H1 (cell line): Measurements from ENCODE around the gene SYTL2. TPM values are rescaled to one million over a fixed set of nuclear protein-coding genes. Genes with fewer than 3 reads are reported as not detected.

Experiments used
- CTCF ChIA-PET: fragments of 300-600 bp; sonication (Branson Sonifier 250); formaldehyde crosslinking; loops from one replicate; lab custom pipeline; 2021; ENCODE audit not compliant: partially characterized antibody; lab: Charles Lee
- POLR2A ChIA-PET: fragments of 300-600 bp; sonication (Branson Sonifier 250); formaldehyde crosslinking; loops from one replicate; lab custom pipeline; 2021; ENCODE audit warnings: inconsistent platforms; ENCODE audit not compliant: partially characterized antibody; lab: Charles Lee
- DNase-seq, 2 experiments: peaks; one replicate each; pipeline versions ENCODE4 v3.0.0 to v3.0.0-alpha.2; 2010 to 2022; ENCODE audit warnings: low spot score in 2 of 2, low read depth in 1 of 2, mixed read lengths in 1 of 2
- FAIRE-seq: peaks from 2 replicates; lab custom pipeline; 2011; peaks lifted over from hg19 to GRCh38; lab: Jason Lieb, UNC
- H2AFZ ChIP-seq: 2 replicates; pipeline ENCODE4 v1.8.1; 2012; ENCODE audit warnings: low read length, inconsistent platforms
- H2AK5ac ChIP-seq: 2 replicates; pipeline ENCODE4 v1.6.1; 2013; ENCODE audit warnings: low read depth, low read length
- H2BK120ac ChIP-seq: replicated peaks from 2 replicates; pipeline ENCODE3; 2013; ENCODE audit warnings: low read depth, low read length, inconsistent platforms
- H2BK12ac ChIP-seq: 2 replicates; pipeline ENCODE4 v1.6.1; 2013; ENCODE audit warnings: low read depth, low read length
- H2BK15ac ChIP-seq: 2 replicates; pipeline ENCODE4 v1.6.1; 2013; ENCODE audit warnings: low read length
- H2BK20ac ChIP-seq: 2 replicates; pipeline ENCODE4 v1.6.1; 2013; ENCODE audit warnings: low read length
- H2BK5ac ChIP-seq: 2 replicates; pipeline ENCODE4 v1.6.1; 2013; ENCODE audit warnings: low read depth, low read length
- H3K14ac ChIP-seq: 2 replicates; pipeline ENCODE4 v1.6.1; 2013; ENCODE audit warnings: inconsistent platforms; ENCODE audit not compliant: insufficient read length
- H3K18ac ChIP-seq: 2 replicates; pipeline ENCODE4 v1.6.1; 2013; ENCODE audit warnings: low read length; ENCODE audit errors: extremely low read depth
- H3K23ac ChIP-seq: 2 replicates; pipeline ENCODE4 v1.6.1; 2013; ENCODE audit warnings: inconsistent platforms; ENCODE audit not compliant: insufficient read length
- H3K23me2 ChIP-seq: 2 replicates; pipeline ENCODE4 v1.6.1; 2013; ENCODE audit warnings: low read depth, low read length
- H3K27ac ChIP-seq: 2 replicates; pipeline ENCODE4 v1.6.1; 2011; ENCODE audit warnings: low read depth, low read length, inconsistent platforms
- H3K27me3 ChIP-seq, 4 experiments: replicated peaks in 1 of 4; 1 replicate in 1 of 4; 2 replicates in 3 of 4; pipeline versions ENCODE4 v1.6.1 to v1.8.1; 2011 to 2013; ENCODE audit warnings: low read length in 3 of 4, mild to moderate bottlenecking in 3 of 4, inconsistent platforms in 2 of 4, mixed read lengths in 2 of 4, moderate library complexity in 1 of 4; ENCODE audit not compliant: control insufficient read depth in 3 of 4, insufficient read depth in 3 of 4; ENCODE audit errors: extremely low read depth in 1 of 4
- H3K36me3 ChIP-seq, 4 experiments: 2 replicates each; pipeline versions ENCODE4 v1.6.1 to v1.8.1; 2011 to 2013; ENCODE audit warnings: mild to moderate bottlenecking in 4 of 4, low read length in 3 of 4, moderate library complexity in 2 of 4, control low read depth in 1 of 4, inconsistent platforms in 1 of 4; ENCODE audit not compliant: insufficient read depth in 4 of 4, control insufficient read depth in 2 of 4
- H3K4ac ChIP-seq: replicated peaks from 2 replicates; pipeline ENCODE3; 2013; ENCODE audit warnings: low read length, low read depth, mixed read lengths, inconsistent platforms; ENCODE audit not compliant: insufficient read length
- H3K4me1 ChIP-seq, 4 experiments: replicated peaks in 1 of 4; 1 replicate in 1 of 4; 2 replicates in 3 of 4; pipeline versions ENCODE4 v1.6.1 to v1.8.1; 2011 to 2013; ENCODE audit warnings: low read length in 3 of 4, inconsistent platforms in 2 of 4, mixed read lengths in 1 of 4; ENCODE audit not compliant: insufficient read depth in 4 of 4, control insufficient read depth in 3 of 4
- H3K4me2 ChIP-seq, 2 experiments: 2 replicates each; pipeline versions ENCODE4 v1.6.1 to v1.8.1; 2011 to 2013; ENCODE audit warnings: low read depth in 2 of 2, low read length in 2 of 2, control low read depth in 1 of 2, inconsistent platforms in 1 of 2, mild to moderate bottlenecking in 1 of 2; ENCODE audit not compliant: insufficient read depth in 1 of 2
- H3K4me3 ChIP-seq, 4 experiments: fragments of 200-600, 300-600 bp in 1 of 4; sonication (generic), shearing (Covaris generic), sonication (Bioruptor Twin) in 1 of 4; 2 replicates each; pipeline versions ENCODE4 v1.5.1 to v1.8.1; 2011 to 2016; ENCODE audit warnings: low read length in 4 of 4, low read depth in 3 of 4, control low read depth in 2 of 4, inconsistent platforms in 2 of 4, mild to moderate bottlenecking in 2 of 4, mixed read lengths in 1 of 4, moderate library complexity in 1 of 4; ENCODE audit not compliant: insufficient read depth in 2 of 4; ENCODE audit errors: extremely low read depth in 1 of 4
- H3K56ac ChIP-seq: replicated peaks from 2 replicates; pipeline ENCODE3; 2013; ENCODE audit warnings: low read depth, mild to moderate bottlenecking, mixed read lengths, low read length, inconsistent platforms; ENCODE audit not compliant: insufficient read length
- H3K79me1 ChIP-seq: 2 replicates; pipeline ENCODE4 v1.6.1; 2013; ENCODE audit warnings: low read depth, low read length, control low read depth
- H3K79me2 ChIP-seq, 2 experiments: 2 replicates each; pipeline versions ENCODE4 v1.6.1 to v1.8.1; 2012 to 2013; ENCODE audit warnings: low read length in 2 of 2, mild to moderate bottlenecking in 2 of 2, inconsistent platforms in 1 of 2; ENCODE audit not compliant: insufficient read depth in 2 of 2, control insufficient read depth in 1 of 2
- H3K9ac ChIP-seq, 4 experiments: replicated peaks in 1 of 4; 1 replicate in 1 of 4; 2 replicates in 3 of 4; pipeline versions ENCODE4 v1.6.1 to v1.8.1; 2011 to 2013; ENCODE audit warnings: low read depth in 3 of 4, low read length in 3 of 4, control low read depth in 2 of 4, mild to moderate bottlenecking in 2 of 4, moderate library complexity in 2 of 4, inconsistent platforms in 1 of 4; ENCODE audit errors: extremely low read depth in 1 of 4
- H3K9me3 ChIP-seq, 2 experiments: 2 replicates each; pipeline versions ENCODE4 v1.6.1 to v1.8.1; 2012 to 2013; ENCODE audit warnings: mild to moderate bottlenecking in 2 of 2, moderate library complexity in 2 of 2, control low read depth in 1 of 2, inconsistent platforms in 1 of 2, low read depth in 1 of 2, low read length in 1 of 2, mixed read lengths in 1 of 2; ENCODE audit not compliant: insufficient read depth in 2 of 2
- H4K20me1 ChIP-seq, 2 experiments: replicated peaks in 1 of 2; 2 replicates each; pipeline versions ENCODE3 to v1.8.1; 2011 to 2013; ENCODE audit warnings: inconsistent platforms in 2 of 2, low read length in 2 of 2, mild to moderate bottlenecking in 1 of 2; ENCODE audit not compliant: insufficient read depth in 2 of 2, control insufficient read depth in 1 of 2
- H4K5ac ChIP-seq: 2 replicates; pipeline ENCODE4 v1.6.1; 2013; ENCODE audit warnings: low read length, low read depth, mixed read lengths, inconsistent platforms; ENCODE audit not compliant: insufficient read length
- H4K8ac ChIP-seq: 2 replicates; pipeline ENCODE4 v1.8.0; 2013; ENCODE audit warnings: mild to moderate bottlenecking, moderate library complexity, low read length, inconsistent platforms; ENCODE audit not compliant: insufficient read depth; ENCODE audit errors: extremely low read depth
- H4K91ac ChIP-seq: replicated peaks from 2 replicates; pipeline ENCODE3; 2013; ENCODE audit warnings: low read length, mixed read lengths, inconsistent platforms; ENCODE audit not compliant: insufficient read length
- ASH2L ChIP-seq: fragments of 200-600, 300-600 bp; sonication (generic); IDR thresholded peaks from one replicate; pipeline ENCODE4 v1.7.1; 2017; ENCODE audit warnings: low read length
- CTBP2 ChIP-seq: IDR thresholded peaks from 2 replicates; pipeline ENCODE4 v1.7.0; 2011; ENCODE audit warnings: borderline replicate concordance, mild to moderate bottlenecking, moderate library complexity, mixed read lengths, low read length; ENCODE audit not compliant: insufficient read depth, insufficient read length
- FOSL1 ChIP-seq: IDR thresholded peaks from 2 replicates; pipeline ENCODE4 v1.6.1; 2011; ENCODE audit warnings: mild to moderate bottlenecking, low read depth, low read length, moderate library complexity; ENCODE audit not compliant: insufficient read depth
- HDAC6 ChIP-seq: IDR thresholded peaks from one replicate; pipeline ENCODE4 v1.7.1; 2012; ENCODE audit warnings: low read depth, mild to moderate bottlenecking, inconsistent platforms, low read length, moderate library complexity
- KDM1A ChIP-seq: fragments of 200-600, 300-600 bp; sonication (generic); IDR thresholded peaks from 2 replicates; pipeline ENCODE4 v1.7.1; 2016; ENCODE audit warnings: mild to moderate bottlenecking, low read length, borderline replicate concordance
- NRF1 ChIP-seq: IDR thresholded peaks from 2 replicates; pipeline ENCODE4 v1.6.1; 2011; ENCODE audit warnings: mild to moderate bottlenecking, low read depth, low read length, improper control_type of control experiment
- POLR2AphosphoS5 ChIP-seq: IDR thresholded peaks from 2 replicates; pipeline ENCODE4 v1.6.1; 2011; ENCODE audit warnings: low read depth, low read length
- RAD21 ChIP-seq, 2 experiments: IDR thresholded peaks in 1 of 2; conservative IDR thresholded peaks in 1 of 2; 2 replicates each; pipeline ENCODE4 v1.6.1; 2011; ENCODE audit warnings: low read depth in 2 of 2, low read length in 2 of 2, improper control_type of control experiment in 1 of 2, inconsistent platforms in 1 of 2, mild to moderate bottlenecking in 1 of 2, moderate library complexity in 1 of 2
- RFX5 ChIP-seq: IDR thresholded peaks from 2 replicates; pipeline ENCODE4 v1.6.1; 2011; ENCODE audit warnings: low read depth, low read length, improper control_type of control experiment, borderline replicate concordance
- WGBS, 2 experiments: shearing (Covaris generic) in 1 of 2; methylation state at CpG; one replicate each; pipeline versions ENCODE4 v1.1.6 to v1.1.7; 2013 to 2015; ENCODE audit warnings: low lambda C conversion rate in 2 of 2, mixed read lengths in 2 of 2, inconsistent platforms in 1 of 2, low coverage in 1 of 2, missing lambda C conversion rate in 1 of 2; ENCODE audit not compliant: insufficient replicate concordance in 2 of 2, insufficient coverage in 1 of 2, insufficient read length in 1 of 2; ENCODE audit errors: extremely low coverage in 1 of 2, missing lambda C conversion rate in 1 of 2; 5-methylcytosine and 5-hydroxymethylcytosine counted together
- polyA plus RNA-seq, 7 experiments: library from polyadenylated mRNA; depleted of rRNA in 3 of 7; stranded (reverse) in 5 of 7; unstranded in 2 of 7; fragments of >200 nt in 5 of 7; fragments of 200-250 nt in 2 of 7; gene quantifications; 1 replicate in 5 of 7; 2 replicates in 1 of 7; 4 replicates in 1 of 7; pipeline versions ENCODE4 v1.2.1 to v1.2.3, GENCODE V29; 2011 to 2013; ENCODE audit warnings: missing spikeins in 2 of 7, mixed read lengths in 2 of 7
- total RNA-seq: library from RNA; stranded (reverse); fragmentation: NEBNext Ultra II Directional; extraction: Animal tissue kit (Norgen Biotek cat#: 25700); gene quantifications from 2 replicates; pipeline ENCODE4 v1.2.1, GENCODE V29; 2021
- TF ChIP-seq, protein P1 (sequence below), 3 experiments: IDR thresholded peaks; 1 replicate in 2 of 3; 2 replicates in 1 of 3; pipeline versions ENCODE4 v1.5.1 to v1.6.1; 2011; ENCODE audit warnings: low read length in 3 of 3, mild to moderate bottlenecking in 3 of 3, inconsistent platforms in 2 of 3, low read depth in 1 of 3, moderate library complexity in 1 of 3; ENCODE audit not compliant: insufficient read depth in 1 of 3; ENCODE audit errors: control extremely low read depth in 1 of 3

The SYTL2 gene
- total and polyA plus RNA-seq, 2 of the 8 experiments (the other 6 are each of a cell fraction or from before 2014, with no cell fraction given), result 1.3 to 9.1 TPM

DNA sequence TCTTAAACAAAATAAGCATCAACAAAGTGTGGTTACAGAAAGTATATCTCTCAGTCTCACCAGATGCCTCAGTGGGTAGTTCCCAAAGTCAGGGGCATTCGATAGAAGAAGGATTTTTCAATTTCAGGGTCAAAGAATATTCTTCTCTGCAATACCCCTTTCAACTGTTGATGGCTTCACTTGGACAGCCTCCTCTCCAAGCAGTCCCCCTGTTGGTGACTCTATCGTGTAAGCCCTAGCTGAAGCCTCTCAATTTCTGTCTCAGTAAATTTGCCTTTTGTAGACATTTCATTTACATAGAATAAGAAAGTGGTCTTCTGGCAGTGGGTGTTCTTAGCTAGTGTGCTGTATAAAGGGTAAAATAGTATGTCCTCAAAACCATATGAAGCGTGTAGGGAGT lies 33.0 kb upstream of the SYTL2 start:
- Histone ChIP-seq H2AK5ac (no peak overlapping the region), H3K27me3 (peaks cover 0 to 1% (median 0%) of the 10 kb centered on the region in 4 experiments; a peak in 1 of 7 replicates), H3K4me3 (no peak overlapping the region), H3K9me3 (peaks cover 3 to 4% of the 10 kb centered on the region in 2 experiments; a peak in 1 of 4 replicates), H2BK20ac (no peak overlapping the region), H3K23ac (no peak overlapping the region), H4K5ac (no peak overlapping the region), H3K9ac (no peak overlapping the region), H3K4ac (no peak overlapping the region), H3K18ac (no peak overlapping the region), H3K4me2 (no peak overlapping the region), H2BK15ac (no peak overlapping the region), H3K56ac (no peak overlapping the region), H3K4me1 (no peaks in the 10 kb centered on the region), H2BK5ac (no peak overlapping the region), H3K27ac (no peak overlapping the region), H4K20me1 (no peaks in the 10 kb centered on the region), H2BK120ac (no peak overlapping the region), H3K79me2 (no peaks in the 10 kb centered on the region), H3K36me3 (no peaks in the 10 kb centered on the region), H3K14ac (no peak overlapping the region), H4K8ac (no peak overlapping the region), H3K79me1 (no peaks in the 10 kb centered on the region), H2AFZ (no peak overlapping the region), H2BK12ac (no peak overlapping the region), H4K91ac (no peak overlapping the region), H3K23me2 (no peaks in the 10 kb centered on the region)
- 94% methylated on average over 3 of the region's 3 CpGs; no CpG with 5 or more reads in 1 of the 2 experiments for WGBS, 2 experiments
- ChIA-PET POLR2A (interaction anchor here (1.1 kb wide), 1 partner anchor 15 kb away, joined by 3 read pairs; no protein-coding TSS in a partner anchor), CTCF (interaction anchor here (0.8 to 1.5 kb wide), 2 partner anchors 11 to 488 kb away, joined by 3 to 5 read pairs; partner anchors contain the start of gene CCDC83)
- DNase-seq (no peak), FAIRE-seq (no peak)
- no peak for TF ChIP-seq ASH2L
- TF ChIP-seq FOSL1, result no peak
- TF ChIP-seq NRF1, result no peak
- TF ChIP-seq POLR2AphosphoS5, result no peak
- no peak for TF ChIP-seq HDAC6
- no peak for TF ChIP-seq RFX5
- TF ChIP-seq, protein P1, sequence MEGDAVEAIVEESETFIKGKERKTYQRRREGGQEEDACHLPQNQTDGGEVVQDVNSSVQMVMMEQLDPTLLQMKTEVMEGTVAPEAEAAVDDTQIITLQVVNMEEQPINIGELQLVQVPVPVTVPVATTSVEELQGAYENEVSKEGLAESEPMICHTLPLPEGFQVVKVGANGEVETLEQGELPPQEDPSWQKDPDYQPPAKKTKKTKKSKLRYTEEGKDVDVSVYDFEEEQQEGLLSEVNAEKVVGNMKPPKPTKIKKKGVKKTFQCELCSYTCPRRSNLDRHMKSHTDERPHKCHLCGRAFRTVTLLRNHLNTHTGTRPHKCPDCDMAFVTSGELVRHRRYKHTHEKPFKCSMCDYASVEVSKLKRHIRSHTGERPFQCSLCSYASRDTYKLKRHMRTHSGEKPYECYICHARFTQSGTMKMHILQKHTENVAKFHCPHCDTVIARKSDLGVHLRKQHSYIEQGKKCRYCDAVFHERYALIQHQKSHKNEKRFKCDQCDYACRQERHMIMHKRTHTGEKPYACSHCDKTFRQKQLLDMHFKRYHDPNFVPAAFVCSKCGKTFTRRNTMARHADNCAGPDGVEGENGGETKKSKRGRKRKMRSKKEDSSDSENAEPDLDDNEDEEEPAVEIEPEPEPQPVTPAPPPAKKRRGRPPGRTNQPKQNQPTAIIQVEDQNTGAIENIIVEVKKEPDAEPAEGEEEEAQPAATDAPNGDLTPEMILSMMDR (IDR thresholded peaks at IDR 0.05; ENCODE audit: control extremely low read depth in 1 of 3, insufficient read depth in 1 of 3, low read depth in 1 of 3, low read length in 3 of 3), result peak in 1 of 3 experiments; percentile 3; a peak in 1 of 4 replicates
- no peak for TF ChIP-seq CTBP2
- TF ChIP-seq KDM1A, result no peak
- 0 out of 4 replicates have a peak, but pooled peaks of 1 of the 2 experiments have one; percentile 10 for TF ChIP-seq RAD21 (IDR thresholded peaks at IDR 0.05 in 1 of 2, conservative IDR thresholded peaks at IDR 0.05 in 1 of 2; ENCODE audit: low read depth in 2 of 2, low read length in 2 of 2)
